ENCODE measurements around the gene GSTK1. TPM values are rescaled to one million over a fixed set of nuclear protein-coding genes. Genes with fewer than 3 reads are reported as not detected.

The GSTK1 gene
- polyA plus RNA-seq, 1 of the 3 experiments (the other 2 are of a cell fraction), result 299 TPM

DNA sequence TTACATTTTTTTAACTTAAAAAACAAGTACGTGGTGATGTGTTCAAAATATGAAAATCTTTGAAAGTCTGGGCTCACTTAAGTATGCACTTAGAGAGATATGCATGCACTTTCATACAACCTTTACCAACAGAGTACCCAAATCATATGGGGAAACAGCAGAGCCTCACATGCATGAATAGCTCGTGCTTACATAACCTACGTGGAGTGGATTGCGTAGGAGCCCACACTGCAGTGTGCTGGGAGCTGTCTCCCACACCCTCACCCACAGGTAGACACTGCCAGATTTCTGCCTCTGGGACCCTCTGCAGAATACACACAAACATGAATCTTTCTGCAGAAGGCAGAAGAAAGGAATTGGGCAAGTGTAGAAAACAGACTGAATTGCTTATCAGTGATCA is 53.3 kb downstream of the GSTK1 start:
- DNase-seq, result no peak
- H3K36me3 ChIP-seq (replicated peaks in 1 of 2; ENCODE audit: control insufficient read depth in 1 of 2, insufficient read depth in 2 of 2, low read length in 1 of 2), result no peaks in the 10 kb centered on the region
- no peak for TF ChIP-seq RXRA (IDR thresholded peaks at IDR 0.05; ENCODE audit: borderline replicate concordance, low read depth)
- no peak for TF ChIP-seq TCF12 (IDR thresholded peaks at IDR 0.05)
- TF ChIP-seq, protein P1, sequence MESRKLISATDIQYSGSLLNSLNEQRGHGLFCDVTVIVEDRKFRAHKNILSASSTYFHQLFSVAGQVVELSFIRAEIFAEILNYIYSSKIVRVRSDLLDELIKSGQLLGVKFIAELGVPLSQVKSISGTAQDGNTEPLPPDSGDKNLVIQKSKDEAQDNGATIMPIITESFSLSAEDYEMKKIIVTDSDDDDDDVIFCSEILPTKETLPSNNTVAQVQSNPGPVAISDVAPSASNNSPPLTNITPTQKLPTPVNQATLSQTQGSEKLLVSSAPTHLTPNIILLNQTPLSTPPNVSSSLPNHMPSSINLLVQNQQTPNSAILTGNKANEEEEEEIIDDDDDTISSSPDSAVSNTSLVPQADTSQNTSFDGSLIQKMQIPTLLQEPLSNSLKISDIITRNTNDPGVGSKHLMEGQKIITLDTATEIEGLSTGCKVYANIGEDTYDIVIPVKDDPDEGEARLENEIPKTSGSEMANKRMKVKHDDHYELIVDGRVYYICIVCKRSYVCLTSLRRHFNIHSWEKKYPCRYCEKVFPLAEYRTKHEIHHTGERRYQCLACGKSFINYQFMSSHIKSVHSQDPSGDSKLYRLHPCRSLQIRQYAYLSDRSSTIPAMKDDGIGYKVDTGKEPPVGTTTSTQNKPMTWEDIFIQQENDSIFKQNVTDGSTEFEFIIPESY (IDR thresholded peaks at IDR 0.05; ENCODE audit: borderline replicate concordance, low read depth), result no peak
- TF ChIP-seq RFX5 (IDR thresholded peaks at IDR 0.05; ENCODE audit: low read length), result no peak
- no peak for TF ChIP-seq CHD2 (IDR thresholded peaks at IDR 0.05; ENCODE audit: low read length, partially characterized antibody)
- no peak for TF ChIP-seq POLR2AphosphoS5 (IDR thresholded peaks at IDR 0.05; ENCODE audit: low read depth, low read length)
- no peak for TF ChIP-seq EP300 (IDR thresholded peaks at IDR 0.05; ENCODE audit: borderline replicate concordance in 1 of 2, low read depth in 1 of 2, low read length in 1 of 2)
- TF ChIP-seq RAD21 (IDR thresholded peaks at IDR 0.05; ENCODE audit: low read length), result no peak
- no peak for TF ChIP-seq NRF1 (IDR thresholded peaks at IDR 0.05; ENCODE audit: low read depth, low read length)
- no peak for TF ChIP-seq FOSL2 (IDR thresholded peaks at IDR 0.05; ENCODE audit: borderline replicate concordance, low read depth)
- no peak for TF ChIP-seq MXI1 (IDR thresholded peaks at IDR 0.05; ENCODE audit: low read depth, low read length)
- TF ChIP-seq, protein P2, sequence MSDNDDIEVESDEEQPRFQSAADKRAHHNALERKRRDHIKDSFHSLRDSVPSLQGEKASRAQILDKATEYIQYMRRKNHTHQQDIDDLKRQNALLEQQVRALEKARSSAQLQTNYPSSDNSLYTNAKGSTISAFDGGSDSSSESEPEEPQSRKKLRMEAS (IDR thresholded peaks at IDR 0.05; ENCODE audit: low read depth), result no peak
- TF ChIP-seq MEF2A (IDR thresholded peaks at IDR 0.05; ENCODE audit: borderline replicate concordance, low read depth), result no peak
- TF ChIP-seq, protein P3, sequence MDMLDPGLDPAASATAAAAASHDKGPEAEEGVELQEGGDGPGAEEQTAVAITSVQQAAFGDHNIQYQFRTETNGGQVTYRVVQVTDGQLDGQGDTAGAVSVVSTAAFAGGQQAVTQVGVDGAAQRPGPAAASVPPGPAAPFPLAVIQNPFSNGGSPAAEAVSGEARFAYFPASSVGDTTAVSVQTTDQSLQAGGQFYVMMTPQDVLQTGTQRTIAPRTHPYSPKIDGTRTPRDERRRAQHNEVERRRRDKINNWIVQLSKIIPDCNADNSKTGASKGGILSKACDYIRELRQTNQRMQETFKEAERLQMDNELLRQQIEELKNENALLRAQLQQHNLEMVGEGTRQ (IDR thresholded peaks at IDR 0.05; ENCODE audit: borderline replicate concordance, low read depth, low read length), result no peak
- TF ChIP-seq, protein P4, sequence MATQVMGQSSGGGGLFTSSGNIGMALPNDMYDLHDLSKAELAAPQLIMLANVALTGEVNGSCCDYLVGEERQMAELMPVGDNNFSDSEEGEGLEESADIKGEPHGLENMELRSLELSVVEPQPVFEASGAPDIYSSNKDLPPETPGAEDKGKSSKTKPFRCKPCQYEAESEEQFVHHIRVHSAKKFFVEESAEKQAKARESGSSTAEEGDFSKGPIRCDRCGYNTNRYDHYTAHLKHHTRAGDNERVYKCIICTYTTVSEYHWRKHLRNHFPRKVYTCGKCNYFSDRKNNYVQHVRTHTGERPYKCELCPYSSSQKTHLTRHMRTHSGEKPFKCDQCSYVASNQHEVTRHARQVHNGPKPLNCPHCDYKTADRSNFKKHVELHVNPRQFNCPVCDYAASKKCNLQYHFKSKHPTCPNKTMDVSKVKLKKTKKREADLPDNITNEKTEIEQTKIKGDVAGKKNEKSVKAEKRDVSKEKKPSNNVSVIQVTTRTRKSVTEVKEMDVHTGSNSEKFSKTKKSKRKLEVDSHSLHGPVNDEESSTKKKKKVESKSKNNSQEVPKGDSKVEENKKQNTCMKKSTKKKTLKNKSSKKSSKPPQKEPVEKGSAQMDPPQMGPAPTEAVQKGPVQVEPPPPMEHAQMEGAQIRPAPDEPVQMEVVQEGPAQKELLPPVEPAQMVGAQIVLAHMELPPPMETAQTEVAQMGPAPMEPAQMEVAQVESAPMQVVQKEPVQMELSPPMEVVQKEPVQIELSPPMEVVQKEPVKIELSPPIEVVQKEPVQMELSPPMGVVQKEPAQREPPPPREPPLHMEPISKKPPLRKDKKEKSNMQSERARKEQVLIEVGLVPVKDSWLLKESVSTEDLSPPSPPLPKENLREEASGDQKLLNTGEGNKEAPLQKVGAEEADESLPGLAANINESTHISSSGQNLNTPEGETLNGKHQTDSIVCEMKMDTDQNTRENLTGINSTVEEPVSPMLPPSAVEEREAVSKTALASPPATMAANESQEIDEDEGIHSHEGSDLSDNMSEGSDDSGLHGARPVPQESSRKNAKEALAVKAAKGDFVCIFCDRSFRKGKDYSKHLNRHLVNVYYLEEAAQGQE (IDR thresholded peaks at IDR 0.05; ENCODE audit: low read depth, low read length), result no peak
- TF ChIP-seq, protein P5, sequence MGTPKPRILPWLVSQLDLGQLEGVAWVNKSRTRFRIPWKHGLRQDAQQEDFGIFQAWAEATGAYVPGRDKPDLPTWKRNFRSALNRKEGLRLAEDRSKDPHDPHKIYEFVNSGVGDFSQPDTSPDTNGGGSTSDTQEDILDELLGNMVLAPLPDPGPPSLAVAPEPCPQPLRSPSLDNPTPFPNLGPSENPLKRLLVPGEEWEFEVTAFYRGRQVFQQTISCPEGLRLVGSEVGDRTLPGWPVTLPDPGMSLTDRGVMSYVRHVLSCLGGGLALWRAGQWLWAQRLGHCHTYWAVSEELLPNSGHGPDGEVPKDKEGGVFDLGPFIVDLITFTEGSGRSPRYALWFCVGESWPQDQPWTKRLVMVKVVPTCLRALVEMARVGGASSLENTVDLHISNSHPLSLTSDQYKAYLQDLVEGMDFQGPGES (IDR thresholded peaks at IDR 0.05; ENCODE audit: low read depth, low read length), result no peak
- TF ChIP-seq FOXJ3 (CRISPR knock-in tag; IDR thresholded peaks at IDR 0.05), result no peak
- no peak for TF ChIP-seq TEAD4 (IDR thresholded peaks at IDR 0.05; ENCODE audit: borderline replicate concordance, insufficient read depth)
- H3K9me2 ChIP-seq, result no peaks in the 10 kb centered on the region
- H3K4me2 ChIP-seq, result no peak overlapping the region
- no peak overlapping the region for H3K9ac ChIP-seq
- no peak overlapping the region for H3K4me3 ChIP-seq (ENCODE audit: low read depth in 2 of 2, low read length in 1 of 2)
- H2AFZ ChIP-seq (ENCODE audit: low read depth), result no peak overlapping the region
- H3K27me3 ChIP-seq (ENCODE audit: insufficient read depth), result no peaks in the 10 kb centered on the region
- peaks cover 0 to 2% of the 10 kb centered on the region in 2 experiments; a peak in 1 of 4 replicates for H3K4me1 ChIP-seq (ENCODE audit: control insufficient read depth in 1 of 2, insufficient read depth in 2 of 2, low read depth in 1 of 2, low read length in 1 of 2)
- no peak overlapping the region for H3K27ac ChIP-seq (ENCODE audit: low read depth in 2 of 2, low read length in 1 of 2)
- no peaks in the 10 kb centered on the region for H3F3A ChIP-seq (replicated peaks; ENCODE audit: insufficient read depth)
- H3K79me2 ChIP-seq (ENCODE audit: insufficient read depth), result no peaks in the 10 kb centered on the region
- POLR2A ChIA-PET, result no interaction called here
- H3K9me3 ChIP-seq, result no peaks in the 10 kb centered on the region
- WGBS (ENCODE audit: low lambda C conversion rate), result 90% methylated on average over 4 of the region's 4 CpGs
- no peaks in the 10 kb centered on the region for H4K20me1 ChIP-seq (ENCODE audit: insufficient read depth)
- CTCF ChIA-PET, result interaction anchor here (1.2 to 2.0 kb wide), 3 partner anchors 17 to 76 kb away, joined by 5 to 9 read pairs (median 6); no protein-coding TSS in a partner anchor
